Stimulated activated CD4-positive, alpha-beta T cell treated with anti-CD3 and anti-CD28 coated beads, Interleukin-2, amount 100 ng/mL, for 4 hours (primary cell): ENCODE measurements around the gene NRIP2.

ENCODE experiments used
- DNase-seq: peaks from one replicate; pipeline ENCODE4 v3.0.0-alpha.2; 2020; ENCODE audit warnings: low read depth

NRIP2 gene

GRCh38 chr12:2775431-2775830 is 59.4 kb downstream of the NRIP2 start:
- DNase-seq = no peak
